Gastrocnemius medialis (tissue), 4 donors: ENCODE data around the gene WDR37. TPM values are rescaled to one million over a fixed set of nuclear protein-coding genes. Genes with fewer than 3 reads are reported as not detected.

Source experiments
- ATAC-seq, 2 donors: fragments of 150-250 bp; one replicate each; pipeline ENCODE4 v1.9.1; 2016
- DNase-seq, 2 donors: peaks; one replicate each; pipeline ENCODE4 v3.0.0-alpha.2; 2019
- H3K27ac ChIP-seq, 4 donors: fragments of 200-600 bp; sonication (generic); 1 replicate in 1 of 4; 2 replicates in 3 of 4; pipeline ENCODE4 v1.5.1; 2016 to 2018; ENCODE audit warnings: mild to moderate bottlenecking in 2 of 4, moderate library complexity in 1 of 4
- H3K27me3 ChIP-seq, 3 donors: fragments of 200-600 bp; sonication (generic) in 2 of 3; 1 replicate in 1 of 3; 2 replicates in 2 of 3; pipeline versions ENCODE4 v1.5.1 to v1.6.0; 2016 to 2019; ENCODE audit warnings: mild to moderate bottlenecking in 1 of 3, moderate library complexity in 1 of 3
- H3K36me3 ChIP-seq, 2 donors: fragments of 200-600 bp; sonication (generic) in 1 of 2; one replicate each; pipeline ENCODE4 v1.5.1; 2017 to 2018
- H3K4me1 ChIP-seq, 2 donors: fragments of 200-600 bp; sonication (generic) in 1 of 2; one replicate each; pipeline ENCODE4 v1.5.1; 2016 to 2017; ENCODE audit warnings: mild to moderate bottlenecking in 2 of 2
- H3K4me3 ChIP-seq, 4 donors: fragments of 200-600 bp; sonication (generic) in 3 of 4; 1 replicate in 1 of 4; 2 replicates in 3 of 4; pipeline ENCODE4 v1.5.1; 2016 to 2019; ENCODE audit warnings: mild to moderate bottlenecking in 2 of 4
- H3K9me3 ChIP-seq, 3 donors: fragments of 200-600 bp; sonication (generic) in 2 of 3; 1 replicate in 1 of 3; 2 replicates in 2 of 3; pipeline ENCODE4 v1.5.1; 2016 to 2019
- POLR2A ChIP-seq, 2 donors: fragments of 450-650 bp; IDR thresholded peaks; one replicate each; pipeline ENCODE4 v1.6.1; 2017; ENCODE audit warnings: antibody characterized with exemption in 2 of 2, mild to moderate bottlenecking in 2 of 2, moderate library complexity in 2 of 2
- in situ Hi-C, 4 donors: fragments of 200-750 bp; cut with MboI; loops; one replicate each; pipeline versions ENCODE4 v1.15.0 to v1.8.0; 2017; ENCODE audit warnings: low sequenced_read_pairs in 4 of 4
- intact Hi-C: fragments of 100-400 bp; cut with DNase I; formaldehyde crosslinking; loops from one replicate; pipeline ENCODE4 v1.15.1; 2023; ENCODE audit warnings: low total_unique reads
- total RNA-seq, 4 donors: library from RNA; depleted of rRNA; stranded (reverse); fragments of >200 nt; gene quantifications; one replicate each; pipeline versions ENCODE4 v1.1.0 to v1.2.3, GENCODE V29; 2016
- TF ChIP-seq, protein P1 (sequence below), 5 experiments: fragments of 450-650 bp in 3 of 5; fragments of 200-600 bp in 2 of 5; sonication (generic) in 2 of 5; IDR thresholded peaks in 4 of 5; conservative IDR thresholded peaks in 1 of 5; 1 replicate in 4 of 5; 2 replicates in 1 of 5; pipeline ENCODE4 v1.5.1; 2016 to 2019; ENCODE audit warnings: antibody characterized with exemption in 5 of 5, mild to moderate bottlenecking in 3 of 5, moderate library complexity in 3 of 5

The WDR37 gene
- total RNA-seq, 4 donors from 2014 or later = 18.4 to 26.2 (median 23.2) TPM

DNA sequence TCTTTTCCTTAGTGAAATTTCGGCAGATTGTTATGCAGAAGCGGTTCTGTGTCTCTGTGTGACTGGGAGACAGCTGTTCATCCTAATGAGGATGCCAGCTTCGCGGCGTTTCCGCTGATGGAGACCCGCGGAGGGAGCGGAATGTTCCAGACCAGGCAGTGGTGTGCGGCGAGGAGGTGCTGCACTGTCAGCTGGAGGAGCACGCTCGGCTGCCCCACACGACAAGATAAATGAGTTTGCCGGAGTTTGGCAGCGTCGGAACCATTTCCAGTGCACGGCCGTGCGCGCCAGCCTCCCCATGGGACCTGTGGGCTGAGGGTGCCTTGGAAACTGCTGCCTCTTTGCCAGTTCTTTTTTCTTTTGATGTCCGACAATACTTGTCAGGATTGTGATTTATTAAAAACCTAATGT is 64.6 kb downstream of the WDR37 start:
- H3K36me3 ChIP-seq = peaks cover 0 to 77% of the 10 kb centered on the region in 2 donors
- no peaks in the 10 kb centered on the region for H3K27me3 ChIP-seq
- peak; percentile 57 to 61 for ATAC-seq
- peak overlapping the region in 2 of 4 donors; percentile 27 to 52 for H3K27ac ChIP-seq
- in situ Hi-C loops (no loop called here), intact Hi-C loops (no loop called here)
- no peak for TF ChIP-seq POLR2A (IDR thresholded peaks at IDR 0.05)
- TF ChIP-seq, protein P1, sequence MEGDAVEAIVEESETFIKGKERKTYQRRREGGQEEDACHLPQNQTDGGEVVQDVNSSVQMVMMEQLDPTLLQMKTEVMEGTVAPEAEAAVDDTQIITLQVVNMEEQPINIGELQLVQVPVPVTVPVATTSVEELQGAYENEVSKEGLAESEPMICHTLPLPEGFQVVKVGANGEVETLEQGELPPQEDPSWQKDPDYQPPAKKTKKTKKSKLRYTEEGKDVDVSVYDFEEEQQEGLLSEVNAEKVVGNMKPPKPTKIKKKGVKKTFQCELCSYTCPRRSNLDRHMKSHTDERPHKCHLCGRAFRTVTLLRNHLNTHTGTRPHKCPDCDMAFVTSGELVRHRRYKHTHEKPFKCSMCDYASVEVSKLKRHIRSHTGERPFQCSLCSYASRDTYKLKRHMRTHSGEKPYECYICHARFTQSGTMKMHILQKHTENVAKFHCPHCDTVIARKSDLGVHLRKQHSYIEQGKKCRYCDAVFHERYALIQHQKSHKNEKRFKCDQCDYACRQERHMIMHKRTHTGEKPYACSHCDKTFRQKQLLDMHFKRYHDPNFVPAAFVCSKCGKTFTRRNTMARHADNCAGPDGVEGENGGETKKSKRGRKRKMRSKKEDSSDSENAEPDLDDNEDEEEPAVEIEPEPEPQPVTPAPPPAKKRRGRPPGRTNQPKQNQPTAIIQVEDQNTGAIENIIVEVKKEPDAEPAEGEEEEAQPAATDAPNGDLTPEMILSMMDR (IDR thresholded peaks at IDR 0.05 in 4 of 5, conservative IDR thresholded peaks at IDR 0.05 in 1 of 5) = no peak
- no peak overlapping the region for H3K4me3 ChIP-seq
- peak; percentile 12 to 25 for DNase-seq
- no peaks in the 10 kb centered on the region for H3K9me3 ChIP-seq
- H3K4me1 ChIP-seq = peaks cover 0 to 4% of the 10 kb centered on the region in 2 donors

DNA sequence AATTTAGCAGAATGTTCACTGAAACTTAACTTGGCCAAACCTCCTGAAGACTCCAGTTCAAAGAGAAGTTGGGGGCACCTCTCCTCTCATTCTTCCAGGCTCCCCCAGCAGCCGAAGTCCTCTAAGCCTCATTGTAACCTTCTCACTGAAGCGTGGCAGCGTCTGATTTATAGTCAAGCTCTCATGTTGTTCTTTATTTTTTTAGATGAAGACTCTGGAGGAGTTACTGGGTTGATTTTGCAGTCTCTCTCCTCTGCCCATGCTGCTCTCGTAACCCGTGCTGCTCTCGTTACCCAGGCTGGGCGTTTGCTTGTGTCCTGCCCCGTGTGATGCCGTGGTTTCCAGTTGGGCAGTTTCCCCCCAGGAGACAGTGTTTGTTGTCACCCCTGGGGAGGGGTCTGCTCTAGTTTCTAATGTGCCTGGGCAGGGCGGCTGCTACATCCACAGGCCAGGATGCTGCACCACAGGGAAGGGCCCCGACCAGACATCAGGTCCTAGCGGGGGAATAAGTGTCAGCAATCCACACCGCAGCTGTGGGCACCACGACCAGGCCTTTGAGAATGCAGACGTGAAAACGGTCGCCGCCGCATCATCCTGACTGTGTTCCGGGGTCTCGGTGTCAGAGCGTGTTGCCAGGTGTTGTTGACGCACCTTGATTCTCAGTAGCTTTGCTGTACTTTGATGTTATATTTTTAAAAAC is 65.2 kb downstream of the WDR37 start:
- ATAC-seq (no peak), DNase-seq (no peak)
- Histone ChIP-seq H3K27me3 (no peaks in the 10 kb centered on the region), H3K36me3 (peaks cover 0 to 78% of the 10 kb centered on the region in 2 donors), H3K9me3 (no peaks in the 10 kb centered on the region), H3K4me3 (no peak overlapping the region), H3K4me1 (peaks cover 0 to 4% of the 10 kb centered on the region in 2 donors), H3K27ac (peak overlapping the region in 2 of 4 donors; percentile 27 to 50)
- intact Hi-C loops = no loop called here
- TF ChIP-seq, protein P1 (IDR thresholded peaks at IDR 0.05 in 4 of 5, conservative IDR thresholded peaks at IDR 0.05 in 1 of 5) = no peak
- no peak for TF ChIP-seq POLR2A (IDR thresholded peaks at IDR 0.05)
- in situ Hi-C loops = no loop called here

DNA sequence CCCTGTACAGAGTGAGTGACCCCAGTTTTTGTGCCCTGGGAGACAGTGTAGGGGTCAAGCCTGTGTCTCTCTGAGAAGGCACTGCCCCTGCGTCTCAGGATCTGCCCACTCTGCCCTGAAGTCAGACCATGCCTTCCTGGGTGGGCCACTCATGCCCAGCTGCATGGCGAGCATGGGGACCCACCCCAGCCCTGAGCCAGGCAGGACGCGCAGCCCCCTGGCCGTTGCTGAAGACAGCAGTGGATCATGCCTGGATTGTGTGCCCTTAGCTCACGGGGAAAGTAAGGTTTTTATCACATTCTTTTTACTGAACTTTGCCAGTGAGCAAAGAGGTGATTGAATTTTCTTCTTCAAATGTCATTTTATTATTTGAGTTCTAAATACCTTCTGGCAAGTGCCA is 66.2 kb downstream of the WDR37 start:
- Histone ChIP-seq H3K9me3 (no peaks in the 10 kb centered on the region), H3K27ac (no peak overlapping the region), H3K27me3 (no peaks in the 10 kb centered on the region), H3K4me1 (peaks cover 0 to 4% of the 10 kb centered on the region in 2 donors), H3K36me3 (peaks cover 0 to 73% of the 10 kb centered on the region in 2 donors), H3K4me3 (no peak overlapping the region)
- in situ Hi-C loops = no loop called here
- DNase-seq (no peak), ATAC-seq (no peak)
- intact Hi-C loops = no loop called here
- no peak for TF ChIP-seq POLR2A (IDR thresholded peaks at IDR 0.05)
- TF ChIP-seq, protein P1 (IDR thresholded peaks at IDR 0.05 in 4 of 5, conservative IDR thresholded peaks at IDR 0.05 in 1 of 5) = no peak

DNA sequence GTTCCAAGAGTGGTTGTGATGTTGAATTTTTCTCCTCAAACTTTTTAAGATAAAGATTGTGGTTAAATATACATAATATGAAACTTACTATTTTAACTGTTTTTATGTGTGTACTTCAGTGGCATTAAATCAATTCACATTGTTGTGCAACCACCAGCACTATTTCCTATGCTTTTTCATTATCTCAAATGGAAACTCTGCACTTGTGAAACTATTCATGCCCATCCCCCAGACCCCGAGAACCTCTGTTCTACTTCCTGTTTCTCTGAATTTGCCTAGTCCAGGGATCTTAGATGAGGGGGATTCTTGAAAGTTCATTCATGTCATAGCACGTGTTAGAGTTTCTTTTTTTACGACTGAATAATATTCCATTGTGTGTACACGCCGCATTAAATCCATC is 67.0 kb downstream of the WDR37 start:
- Histone ChIP-seq H3K9me3 (no peaks in the 10 kb centered on the region), H3K4me1 (peaks cover 0 to 4% of the 10 kb centered on the region in 2 donors), H3K4me3 (no peak overlapping the region), H3K27me3 (no peaks in the 10 kb centered on the region), H3K36me3 (peaks cover 0 to 70% of the 10 kb centered on the region in 2 donors), H3K27ac (no peak overlapping the region)
- ATAC-seq (no peak), DNase-seq (no peak)
- TF ChIP-seq, protein P1 (IDR thresholded peaks at IDR 0.05 in 4 of 5, conservative IDR thresholded peaks at IDR 0.05 in 1 of 5) = no peak
- no peak for TF ChIP-seq POLR2A (IDR thresholded peaks at IDR 0.05)
- in situ Hi-C loops = no loop called here
- intact Hi-C loops = no loop called here
